AG04449 (cell line): Measurements from ENCODE around the gene CLDN3.

ENCODE experiments used
- CTCF ChIA-PET: fragments of 350-600 bp; formaldehyde crosslinking; extraction: SDS; loops from one replicate; lab custom pipeline; 2021; ENCODE audit warnings: antibody characterized with exemption; lab: Yijun Ruan, JAX
- POLR2A ChIA-PET: fragments of 400-600, 350-600 bp; formaldehyde crosslinking; extraction: SDS; loops from one replicate; lab custom pipeline; 2020; ENCODE audit warnings: antibody characterized with exemption, inconsistent platforms; lab: Yijun Ruan, JAX
- DNase-seq: peaks from one replicate; pipeline ENCODE4 v3.0.0-alpha.2; 2010; ENCODE audit warnings: low read depth, low spot score
- H3K4me3 ChIP-seq: 2 replicates; pipeline ENCODE4 v1.5.1; 2011; ENCODE audit warnings: low read depth, mild to moderate bottlenecking, control low read depth, low read length
- CTCF ChIP-seq: IDR thresholded peaks from one replicate; pipeline ENCODE4 v1.5.1; 2011; ENCODE audit warnings: mild to moderate bottlenecking, moderate library complexity, low read length, control low read depth, inconsistent platforms; ENCODE audit not compliant: insufficient read depth; ENCODE audit errors: missing control alignments

CLDN3 gene

GRCh38 chr7:73734619-73735527 is 35.2 kb downstream of the CLDN3 start:
- H3K4me3 ChIP-seq, result no peak overlapping the region
- no peak for DNase-seq
- ChIA-PET POLR2A (no interaction called here), CTCF (interaction anchor here (0.5 to 16.0 kb wide), 21 partner anchors 9 to 405 kb away, joined by 3 to 231 read pairs (median 4); no protein-coding TSS in a partner anchor)
- peak; percentile 80 for TF ChIP-seq CTCF

- CTCF ChIA-PET, result interaction anchor here (1.1 to 16.0 kb wide), 3 partner anchors 27 to 127 kb away, joined by 4 to 231 read pairs (median 4); no protein-coding TSS in a partner anchor
- POLR2A ChIA-PET, result no interaction called here
- H3K4me3 ChIP-seq, result no peak overlapping the region
- DNase-seq, result no peak
- TF ChIP-seq CTCF, result no peak
Measured at GRCh38 chr7:73732397-73732796, 37.7 kb downstream of the CLDN3 start.

GRCh38 chr7:73730485-73730884 is 39.6 kb downstream of the CLDN3 start:
- H3K4me3 ChIP-seq, result no peak overlapping the region
- CTCF ChIA-PET, result interaction anchor here (16.0 kb wide), 1 partner anchor 125 kb away, joined by 231 read pairs; no protein-coding TSS in a partner anchor
- POLR2A ChIA-PET, result interaction anchor here (0.6 kb wide), 1 partner anchor 245 kb away, joined by 4 read pairs; no protein-coding TSS in a partner anchor
- no peak for DNase-seq
- no peak for TF ChIP-seq CTCF

GRCh38 chr7:73728551-73728950 is 41.5 kb downstream of the CLDN3 start:
- ChIA-PET POLR2A (interaction anchor here (0.7 kb wide), 1 partner anchor 22 kb away, joined by 3 read pairs; no protein-coding TSS in a partner anchor), CTCF (interaction anchor here (0.6 to 16.0 kb wide), 15 partner anchors 8 to 210 kb away, joined by 3 to 231 read pairs (median 4); partner anchors contain the start of gene ABHD11)
- TF ChIP-seq CTCF, result no peak
- no peak for DNase-seq
- H3K4me3 ChIP-seq, result no peak overlapping the region

GRCh38 chr7:73727952-73728351 is 42.1 kb downstream of the CLDN3 start:
- no peak for TF ChIP-seq CTCF
- CTCF ChIA-PET, result interaction anchor here (0.6 to 16.0 kb wide), 12 partner anchors 8 to 209 kb away, joined by 3 to 231 read pairs (median 4); partner anchors contain the start of gene ABHD11
- no peak overlapping the region for H3K4me3 ChIP-seq
- no peak for DNase-seq
- POLR2A ChIA-PET, result no interaction called here

GRCh38 chr7:73726083-73726466 is 44.0 kb downstream of the CLDN3 start:
- no peak for DNase-seq
- no peak overlapping the region for H3K4me3 ChIP-seq
- ChIA-PET CTCF (interaction anchor here (0.8 to 8.6 kb wide), 31 partner anchors 10 to 273 kb away, joined by 3 to 219 read pairs (median 5); partner anchors contain the start of genes ABHD11 and VPS37D), POLR2A (no interaction called here)
- TF ChIP-seq CTCF, result no peak
